ENCODE data around the gene IFT52.
"Not testable (repeated sequence)": the region's sequence is repeated elsewhere in the genome, so short reads cannot be mapped to it uniquely, and the experiment has no call there.

IFT52 gene

GRCh38 chr20:43568706-43569105 lies 22.0 kb upstream of the IFT52 start:
- DNase-seq = no peak

- DNase-seq = no peak
Measured at GRCh38 chr20:43569282-43569681, 21.5 kb upstream of the IFT52 start.

DNA sequence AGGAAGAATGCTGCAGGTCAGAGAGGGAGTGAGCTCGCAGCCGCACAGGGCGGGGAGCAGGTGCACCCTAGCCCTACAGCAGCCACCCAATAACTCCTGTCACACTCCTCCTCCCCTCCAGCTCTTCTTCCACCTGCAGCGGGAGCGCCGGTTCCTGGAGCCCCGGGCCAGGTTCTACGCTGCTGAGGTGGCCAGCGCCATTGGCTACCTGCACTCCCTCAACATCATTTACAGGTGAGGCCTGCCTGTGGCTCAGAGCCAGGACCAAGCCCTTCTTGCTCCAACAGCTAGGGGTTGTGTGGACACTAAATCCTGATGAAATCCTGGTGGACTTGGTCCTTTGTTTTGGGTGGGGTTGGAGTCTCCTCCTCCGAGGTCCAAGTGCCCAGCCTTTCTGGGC lies 20.2 kb upstream of the IFT52 start:
- no peak for DNase-seq

DNA sequence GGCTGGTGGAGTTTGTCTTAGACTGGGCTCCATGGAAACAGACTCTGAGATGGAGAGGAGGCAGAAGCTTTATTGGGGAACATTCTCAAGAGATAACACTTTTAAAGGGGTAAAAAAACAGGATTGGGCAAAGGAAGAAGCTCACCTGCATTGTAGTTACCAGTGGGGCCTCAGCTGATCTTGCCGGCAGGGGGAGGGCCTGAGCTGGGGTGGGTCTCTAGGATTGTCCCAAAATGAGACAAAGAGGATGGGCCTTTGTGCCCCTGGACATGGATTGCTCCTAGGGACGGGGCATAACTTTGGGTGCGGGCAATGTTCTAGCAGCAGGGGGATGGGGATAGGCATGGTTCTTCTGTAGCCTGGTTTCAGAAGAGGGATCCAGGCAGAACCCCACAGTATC lies 19.4 kb upstream of the IFT52 start:
- no peak for DNase-seq

DNA sequence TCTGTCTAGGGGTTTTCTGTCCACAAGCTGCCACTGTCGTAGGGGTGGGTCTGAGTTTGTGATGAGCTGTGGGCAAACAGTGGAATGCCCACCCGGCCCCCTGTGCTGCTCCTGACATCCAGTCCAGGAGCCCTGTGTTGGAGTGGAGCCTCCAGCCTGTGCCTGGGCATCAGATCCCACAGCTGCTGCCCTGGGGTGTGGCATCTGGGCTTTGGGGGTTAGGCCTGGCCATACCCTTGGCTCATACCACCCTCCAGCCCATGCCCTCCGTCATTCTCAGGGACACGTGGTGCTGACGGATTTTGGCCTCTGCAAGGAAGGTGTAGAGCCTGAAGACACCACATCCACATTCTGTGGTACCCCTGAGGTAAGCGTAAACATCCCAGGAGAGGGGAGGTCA lies 19.0 kb upstream of the IFT52 start:
- DNase-seq = no peak

GRCh38 chr20:43572891-43573290 lies 17.8 kb upstream of the IFT52 start:
- no peak for DNase-seq

- DNase-seq = no peak
Measured at GRCh38 chr20:43576108-43576507, 14.6 kb upstream of the IFT52 start.

DNA sequence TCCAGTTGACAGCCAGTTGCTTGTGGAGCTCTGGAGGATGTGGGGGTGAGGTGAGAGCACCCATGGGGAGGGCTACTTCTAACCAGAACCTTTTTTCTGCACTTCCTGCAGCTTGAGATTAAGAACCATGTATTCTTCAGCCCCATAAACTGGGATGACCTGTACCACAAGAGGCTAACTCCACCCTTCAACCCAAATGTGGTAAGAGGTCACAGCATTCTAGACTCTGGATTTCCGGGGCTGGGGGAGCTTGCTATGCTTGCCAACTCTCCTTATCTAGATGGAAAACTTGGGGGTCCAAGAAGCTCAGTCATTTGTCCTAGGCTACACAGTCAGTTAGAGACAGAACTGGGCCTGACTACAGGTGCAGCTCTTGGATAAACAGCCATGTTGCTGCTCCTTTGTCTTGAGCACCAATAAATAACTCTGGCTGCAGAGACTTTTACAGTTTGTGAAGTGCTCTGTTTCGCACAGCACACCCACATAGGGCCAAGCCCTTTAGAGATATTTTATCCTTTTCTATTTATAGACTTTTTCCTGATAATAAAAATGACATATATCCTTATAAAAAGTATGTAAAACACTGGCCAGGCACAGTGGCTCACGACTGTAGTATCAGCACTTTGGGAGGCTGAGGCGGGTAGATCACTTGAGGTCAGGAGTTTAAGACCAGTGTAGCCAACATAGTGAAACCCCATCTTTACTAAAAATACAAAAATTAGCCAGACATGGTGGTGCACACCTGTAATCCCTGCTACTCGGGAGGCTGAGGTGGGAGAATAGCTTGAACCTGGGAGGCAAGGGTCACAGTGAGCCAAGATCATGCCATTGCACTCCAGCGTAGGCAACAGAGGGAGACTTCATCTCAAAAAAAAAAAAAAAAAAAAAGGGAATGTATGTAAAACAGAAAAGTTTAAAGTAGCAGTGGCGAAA lies 10.6 kb upstream of the IFT52 start:
- no peak for DNase-seq

DNA sequence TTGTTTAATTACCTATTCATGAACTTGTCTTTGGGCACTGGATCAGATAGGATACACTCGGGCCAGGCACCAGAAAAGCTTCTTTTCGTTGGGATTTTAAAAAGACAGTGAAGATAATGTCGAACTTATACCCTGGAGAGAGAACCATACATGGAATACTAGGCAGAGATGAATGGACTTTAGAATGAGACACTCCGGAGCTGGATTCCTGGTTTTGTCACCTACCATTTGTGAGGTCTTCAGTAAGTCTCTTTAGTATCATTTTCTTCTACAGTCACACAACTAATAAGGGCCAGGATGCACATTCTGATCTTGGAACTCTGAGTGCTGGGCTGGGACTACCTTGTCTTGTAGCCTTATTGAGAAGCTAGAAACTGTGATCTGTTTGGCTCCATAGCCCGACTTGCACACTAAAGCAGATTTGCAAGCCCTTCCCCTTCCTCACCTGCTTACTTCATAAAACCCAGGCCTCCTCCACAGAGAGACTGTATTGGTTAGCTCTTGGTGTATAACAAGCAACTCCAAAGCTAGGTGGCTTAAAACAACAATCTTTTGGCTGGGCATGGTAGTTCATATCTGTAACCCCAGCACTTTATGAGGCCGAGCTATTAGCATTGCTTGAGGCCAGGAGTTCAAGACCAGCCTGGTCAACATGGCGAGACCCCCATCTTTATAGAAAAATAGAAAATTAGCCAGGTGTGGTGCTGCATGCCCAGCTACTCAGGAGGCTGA lies 7.4 kb upstream of the IFT52 start:
- no peak for DNase-seq

DNA sequence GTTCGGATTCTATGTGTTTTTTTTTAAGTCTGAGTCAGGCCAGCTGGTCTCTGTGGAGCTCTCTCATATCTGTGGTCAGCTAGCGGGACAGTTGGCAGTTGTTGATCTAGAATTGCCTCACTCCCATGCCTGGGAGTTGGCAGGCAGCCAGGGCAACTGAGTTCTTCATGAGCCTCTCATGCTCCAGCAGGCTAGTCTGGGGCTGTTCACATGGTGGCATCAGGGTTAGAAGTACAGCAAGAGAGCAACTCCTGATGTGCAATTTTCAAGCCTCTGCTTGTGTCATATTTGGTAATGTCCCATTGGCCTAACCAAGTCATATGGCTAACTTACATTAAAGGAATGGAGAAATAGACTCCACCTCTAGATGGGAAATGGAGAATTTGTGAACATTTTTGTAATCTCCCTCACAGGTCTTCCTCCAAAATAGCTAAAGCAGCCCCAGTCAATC lies 6.7 kb upstream of the IFT52 start:
- DNase-seq = no peak

DNA sequence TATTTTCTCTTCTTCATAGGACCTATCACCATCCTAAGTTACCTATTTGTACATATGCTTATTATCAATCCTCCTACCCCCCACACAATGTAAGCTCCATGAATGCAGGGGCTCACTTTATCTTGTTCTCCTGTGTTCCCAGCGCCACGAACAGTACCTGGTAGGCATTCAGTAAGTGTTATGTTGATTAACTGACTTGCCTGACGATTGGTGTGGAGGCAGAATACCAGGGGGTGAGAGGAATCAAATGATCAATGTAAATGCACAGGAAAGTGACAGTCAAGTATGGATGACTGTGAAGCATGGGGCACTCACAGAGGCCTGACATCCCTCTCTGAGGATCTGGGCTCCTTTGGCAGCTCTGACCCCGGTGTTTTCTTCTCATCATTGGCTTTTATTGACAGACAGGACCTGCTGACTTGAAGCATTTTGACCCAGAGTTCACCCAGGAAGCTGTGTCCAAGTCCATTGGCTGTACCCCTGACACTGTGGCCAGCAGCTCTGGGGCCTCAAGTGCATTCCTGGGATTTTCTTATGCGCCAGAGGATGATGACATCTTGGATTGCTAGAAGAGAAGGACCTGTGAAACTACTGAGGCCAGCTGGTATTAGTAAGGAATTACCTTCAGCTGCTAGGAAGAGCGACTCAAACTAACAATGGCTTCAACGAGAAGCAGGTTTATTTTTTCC lies 6.1 kb upstream of the IFT52 start:
- DNase-seq = no peak

DNA sequence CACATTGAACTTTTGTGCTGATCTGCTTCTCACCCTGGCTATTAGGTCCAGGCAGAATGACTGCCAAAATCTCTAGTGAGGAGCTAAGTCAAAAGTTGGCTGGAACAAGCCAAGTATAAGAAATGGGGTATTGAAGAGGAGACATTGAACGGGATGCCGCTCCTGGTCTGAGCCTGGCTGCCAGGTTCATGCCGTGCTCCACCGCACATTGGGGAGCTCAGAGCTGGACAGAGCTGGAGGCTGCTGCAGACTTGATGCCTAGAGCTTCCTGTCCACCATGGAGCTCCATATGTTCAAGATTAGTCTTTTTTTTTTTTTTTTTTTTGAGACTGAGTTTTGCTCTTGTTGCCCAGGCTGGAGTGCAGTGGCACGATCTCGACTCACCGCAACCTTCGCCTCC lies 4.1 kb upstream of the IFT52 start:
- DNase-seq = no peak

- DNase-seq = not testable (repeated sequence)
Measured at GRCh38 chr20:43588526-43588925, 2.2 kb upstream of the IFT52 start.

DNA sequence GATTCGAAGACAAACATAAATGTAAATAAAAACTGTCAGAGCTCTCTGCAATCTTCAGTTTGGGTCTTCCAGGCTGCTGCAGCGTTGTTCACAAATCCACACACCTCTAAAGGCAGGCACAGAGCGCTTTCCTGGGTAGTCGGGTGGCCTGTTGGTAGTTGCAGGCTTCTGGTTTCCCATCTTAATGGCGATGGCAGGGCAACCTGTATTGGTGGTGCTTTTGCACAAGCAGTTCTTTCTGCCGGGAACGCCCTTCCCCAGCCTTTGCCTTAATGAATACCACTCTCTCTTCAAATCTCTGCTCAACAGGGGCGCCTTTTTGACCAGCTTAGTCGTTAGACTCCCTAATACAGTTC lies 723 bp upstream of the IFT52 start:
- no peak for DNase-seq

GRCh38 chr20:43601960-43602359 lies 11.2 kb downstream of the IFT52 start:
- DNase-seq = not testable (repeated sequence)

DNA sequence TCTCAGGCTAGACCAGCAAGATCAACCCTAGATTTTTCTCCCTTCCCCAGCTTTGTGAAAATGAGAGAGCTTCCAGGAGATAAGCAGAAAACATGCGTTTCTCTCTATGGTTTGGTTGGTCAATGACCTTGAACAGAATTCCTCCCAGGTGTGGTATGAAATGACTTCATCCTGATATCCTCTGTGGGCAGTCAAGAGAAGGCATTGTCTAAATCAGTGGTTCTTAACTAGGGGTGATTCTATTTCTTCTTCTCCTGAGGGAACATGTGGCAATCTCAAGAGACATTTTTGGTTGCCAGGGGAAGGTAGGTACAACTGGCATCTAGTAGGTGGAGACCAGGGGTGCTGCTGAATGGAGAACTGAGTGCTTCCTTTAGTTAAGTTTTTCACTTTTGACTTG lies 12.4 kb downstream of the IFT52 start:
- no peak for DNase-seq

GRCh38 chr20:43605715-43606114 lies 15.0 kb downstream of the IFT52 start:
- no peak for DNase-seq

GRCh38 chr20:43607278-43607677 lies 16.5 kb downstream of the IFT52 start:
- DNase-seq = not testable (repeated sequence)

DNA sequence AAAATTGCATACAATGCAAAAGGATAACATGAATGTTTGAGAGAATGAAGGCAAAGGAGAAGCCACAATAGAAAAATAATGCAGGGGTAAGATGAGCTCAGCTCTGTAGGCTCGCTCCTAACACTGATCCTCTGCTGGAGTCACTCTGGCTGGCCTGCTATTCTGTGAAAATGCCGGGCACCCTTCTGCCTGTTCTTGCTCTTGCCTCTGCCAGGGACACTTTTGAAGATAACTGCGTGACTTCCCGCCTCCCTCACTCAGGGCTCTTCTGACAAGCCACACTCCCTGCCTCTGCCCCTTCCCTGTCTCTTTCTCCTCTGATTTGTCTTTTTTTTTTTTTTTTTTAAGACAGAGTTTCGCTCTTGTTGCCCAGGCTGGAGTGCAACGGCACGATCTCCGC lies 40.9 kb downstream of the IFT52 start:
- DNase-seq = no peak

GRCh38 chr20:43636429-43636828 lies 45.7 kb downstream of the IFT52 start:
- no peak for DNase-seq

DNA sequence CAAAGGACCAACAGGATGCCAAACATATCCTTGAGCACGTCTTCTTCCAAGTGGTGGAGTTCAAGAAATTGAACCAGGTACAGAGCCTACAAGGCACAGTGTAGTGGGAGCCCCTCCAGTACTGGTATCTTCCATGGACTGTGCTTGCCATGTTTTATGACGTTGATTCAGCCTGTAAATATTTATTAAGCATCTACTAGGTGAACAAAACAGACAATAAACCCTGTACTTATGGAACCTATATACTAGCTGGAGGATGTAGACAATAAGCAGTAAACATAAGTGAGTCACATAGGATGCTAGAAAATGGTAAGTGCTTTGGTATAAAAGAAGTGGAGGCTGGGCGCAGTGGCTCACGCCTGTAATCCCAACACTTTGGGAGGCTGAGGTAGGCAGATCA lies 51.8 kb downstream of the IFT52 start:
- DNase-seq = no peak

- no peak for DNase-seq
Measured at GRCh38 chr20:43650997-43651525, 60.3 kb downstream of the IFT52 start.

GRCh38 chr20:43651650-43652184 lies 61.0 kb downstream of the IFT52 start:
- not testable (repeated sequence) for DNase-seq

Data from stimulated activated CD4-positive, alpha-beta T cell treated with anti-CD3 and anti-CD28 coated beads, Interleukin-4, amount 100 ng/mL, for 4 hours (primary cell).